ENCODE measurements around the gene PPP1R3G. TPM values are rescaled to one million over a fixed set of nuclear protein-coding genes. Genes with fewer than 3 reads are reported as not detected.

Gene PPP1R3G
- total RNA-seq, 2 donors from 2014 or later = not detected

GRCh38 chr6:5123296-5124143 is 38.4 kb downstream of the PPP1R3G start:
- Histone ChIP-seq H3K36me3 (ENCODE audit: control insufficient read depth, insufficient read depth, low read length) (no peaks in the 10 kb centered on the region), H3K9me3 (ENCODE audit: control insufficient read depth, low read length) (no peaks in the 10 kb centered on the region), H3K4me1 (ENCODE audit: control insufficient read depth, insufficient read depth, low read length) (peaks cover 8% of the 10 kb centered on the region), H3K27ac (ENCODE audit: low read depth, low read length) (no peak overlapping the region), H3K27me3 (ENCODE audit: control insufficient read depth, insufficient read depth, low read length, poor library complexity, severe bottlenecking) (no peaks in the 10 kb centered on the region), H3K4me3 (ENCODE audit: low read length) (no peak overlapping the region), H3K9ac (ENCODE audit: extremely low read depth, low read length, poor library complexity, severe bottlenecking) (no peak overlapping the region)
- Mint-ChIP-seq H3K27ac (no peak overlapping the region), H3K4me1 (peaks cover 18% of the 10 kb centered on the region), H3K36me3 (ENCODE audit: low read depth) (peaks cover 3% of the 10 kb centered on the region), H3K27me3 (ENCODE audit: insufficient read depth) (no peaks in the 10 kb centered on the region), H3K9me3 (peaks cover 8% of the 10 kb centered on the region), H3K4me3 (no peak overlapping the region)
- TF ChIP-seq CTCF (conservative IDR thresholded peaks at IDR 0.05) = no peak
- DNase-seq = no peak
- WGBS, 2 experiments (ENCODE audit: insufficient coverage in 1 of 2, insufficient read length in 1 of 2) = 96 to 97% methylated on average over 14 to 20 of the region's 20 CpGs

GRCh38 chr6:5124526-5124925 is 39.4 kb downstream of the PPP1R3G start:
- Histone ChIP-seq H3K9ac (ENCODE audit: extremely low read depth, low read length, poor library complexity, severe bottlenecking) (no peak overlapping the region), H3K9me3 (ENCODE audit: control insufficient read depth, low read length) (no peaks in the 10 kb centered on the region), H3K27ac (ENCODE audit: low read depth, low read length) (no peak overlapping the region), H3K4me3 (ENCODE audit: low read length) (no peak overlapping the region), H3K27me3 (ENCODE audit: control insufficient read depth, insufficient read depth, low read length, poor library complexity, severe bottlenecking) (no peaks in the 10 kb centered on the region), H3K36me3 (ENCODE audit: control insufficient read depth, insufficient read depth, low read length) (no peaks in the 10 kb centered on the region), H3K4me1 (ENCODE audit: control insufficient read depth, insufficient read depth, low read length) (peaks cover 8% of the 10 kb centered on the region)
- no peak for TF ChIP-seq CTCF (conservative IDR thresholded peaks at IDR 0.05)
- H3K9me3 Mint-ChIP-seq = peaks cover 8% of the 10 kb centered on the region
- no peak overlapping the region for H3K27ac Mint-ChIP-seq
- no peak overlapping the region for H3K4me3 Mint-ChIP-seq
- H3K36me3 Mint-ChIP-seq (ENCODE audit: low read depth) = peaks cover 3% of the 10 kb centered on the region
- H3K27me3 Mint-ChIP-seq (ENCODE audit: insufficient read depth) = no peaks in the 10 kb centered on the region
- peaks cover 18% of the 10 kb centered on the region for H3K4me1 Mint-ChIP-seq
- DNase-seq = no peak
- 93 to 96% methylated on average over 7 to 8 of the region's 8 CpGs for WGBS, 2 experiments (ENCODE audit: insufficient coverage in 1 of 2, insufficient read length in 1 of 2)

- no peak overlapping the region for H3K27ac Mint-ChIP-seq
- Histone ChIP-seq H3K27ac (ENCODE audit: low read depth, low read length) (no peak overlapping the region), H3K4me1 (ENCODE audit: control insufficient read depth, insufficient read depth, low read length) (peaks cover 8% of the 10 kb centered on the region), H3K4me3 (ENCODE audit: low read length) (no peak overlapping the region), H3K27me3 (ENCODE audit: control insufficient read depth, insufficient read depth, low read length, poor library complexity, severe bottlenecking) (no peaks in the 10 kb centered on the region), H3K36me3 (ENCODE audit: control insufficient read depth, insufficient read depth, low read length) (no peaks in the 10 kb centered on the region), H3K9ac (ENCODE audit: extremely low read depth, low read length, poor library complexity, severe bottlenecking) (no peak overlapping the region), H3K9me3 (ENCODE audit: control insufficient read depth, low read length) (no peaks in the 10 kb centered on the region)
- TF ChIP-seq CTCF (conservative IDR thresholded peaks at IDR 0.05) = no peak
- H3K9me3 Mint-ChIP-seq = peaks cover 4% of the 10 kb centered on the region
- H3K27me3 Mint-ChIP-seq (ENCODE audit: insufficient read depth) = no peaks in the 10 kb centered on the region
- DNase-seq = peak; percentile 44
- H3K36me3 Mint-ChIP-seq (ENCODE audit: low read depth) = peaks cover 1% of the 10 kb centered on the region
- H3K4me3 Mint-ChIP-seq = no peak overlapping the region
- WGBS, 2 experiments (ENCODE audit: insufficient coverage in 1 of 2, insufficient read length in 1 of 2) = 88 to 90% methylated on average over 9 to 11 of the region's 11 CpGs
- peaks cover 18% of the 10 kb centered on the region for H3K4me1 Mint-ChIP-seq
Measured at GRCh38 chr6:5125152-5126006, 40.2 kb downstream of the PPP1R3G start.
